IMR-90 (cell line): ENCODE results near the gene CREG1.

Experiments
- CTCF ChIP-seq: conservative IDR thresholded peaks from 2 replicates; pipeline ENCODE4 v1.5.1; 2012; ENCODE audit warnings: mild to moderate bottlenecking, low read depth, low read length, improper control_type of control experiment
- FOS ChIP-seq: fragments of 150-350 bp; IDR thresholded peaks from 2 replicates; pipeline ENCODE4 v1.6.1; 2016; ENCODE audit warnings: low read depth, low read length
- MAFK ChIP-seq: IDR thresholded peaks from 2 replicates; pipeline ENCODE4 v1.6.1; 2012; ENCODE audit warnings: low read depth, low read length, improper control_type of control experiment
- POLR2A ChIP-seq: IDR thresholded peaks from 2 replicates; pipeline ENCODE4 v1.6.1; 2012; ENCODE audit warnings: mild to moderate bottlenecking, low read depth, low read length

DNA sequence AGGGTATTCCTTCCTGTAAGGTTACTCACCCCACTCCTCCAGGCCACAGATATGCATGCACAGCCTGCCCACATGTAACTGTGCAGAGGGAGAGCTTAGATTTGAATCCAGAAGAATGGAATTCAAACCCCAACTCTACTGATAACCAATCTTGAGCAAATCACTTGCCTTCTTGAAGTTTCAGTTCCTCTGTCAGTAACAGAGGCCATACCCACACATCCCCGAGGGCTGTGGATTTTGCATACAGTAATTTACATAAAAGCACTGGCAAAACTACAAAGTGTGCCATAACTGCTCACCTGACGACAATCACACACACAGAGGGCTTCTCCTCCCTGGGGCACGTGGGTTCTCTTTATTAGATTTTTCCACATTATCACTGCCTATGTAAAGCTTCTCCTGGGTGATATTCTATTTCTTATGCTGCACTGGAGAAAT lies 53.9 kb downstream of the CREG1 start:
- no peak for TF ChIP-seq CTCF
- TF ChIP-seq POLR2A = no peak
- no peak for TF ChIP-seq FOS
- TF ChIP-seq MAFK = no peak
